Measurements from ENCODE around the gene PCSK6. TPM values are rescaled to one million over a fixed set of nuclear protein-coding genes. Genes with fewer than 3 reads are reported as not detected.

PCSK6 gene
- total and polyA plus RNA-seq, 2 experiments from 2014 or later: 0.38 TPM; not detected in 1

- TF ChIP-seq EZH2phosphoT487 (IDR thresholded peaks at IDR 0.05; ENCODE audit: insufficient read depth, low read depth) (no peak), EZH2 (IDR thresholded peaks at IDR 0.05; ENCODE audit: insufficient read depth, poor library complexity, severe bottlenecking) (no peak)
- Histone ChIP-seq H3K9me2 (ENCODE audit: insufficient read depth) (no peaks in the 10 kb centered on the region), H3K4me1 (ENCODE audit: insufficient read depth) (no peaks in the 10 kb centered on the region), H2AFZ (no peak overlapping the region), H3F3A (ENCODE audit: insufficient read depth) (no peaks in the 10 kb centered on the region), H3K27ac (no peak overlapping the region), H3K4me2 (ENCODE audit: unreplicated experiment) (no peak overlapping the region), H4K20me1 (ENCODE audit: insufficient read depth) (no peaks in the 10 kb centered on the region), H3K36me3 (ENCODE audit: low read depth) (no peaks in the 10 kb centered on the region), H3K9ac (no peak overlapping the region), H3K4me3 (no peak overlapping the region), H3K79me2 (ENCODE audit: insufficient read depth) (no peaks in the 10 kb centered on the region), H3K27me3 (replicated peaks; ENCODE audit: insufficient read depth) (peaks cover 7% of the 10 kb centered on the region; the same call in 1 of the 2 replicates), H3K9me3 (ENCODE audit: low read depth) (no peaks in the 10 kb centered on the region)
- WGBS, 2 experiments (ENCODE audit: low coverage in 1 of 2, low lambda C conversion rate in 2 of 2, missing lambda C conversion rate in 2 of 2): 57 to 71% methylated on average over 10 of the region's 10 CpGs
- in situ Hi-C loops (cut with MboI): no loop called here
- DNase-seq: no peak
Measured at GRCh38 chr15:101411581-101411980, 77.9 kb downstream of the PCSK6 start.

DNA sequence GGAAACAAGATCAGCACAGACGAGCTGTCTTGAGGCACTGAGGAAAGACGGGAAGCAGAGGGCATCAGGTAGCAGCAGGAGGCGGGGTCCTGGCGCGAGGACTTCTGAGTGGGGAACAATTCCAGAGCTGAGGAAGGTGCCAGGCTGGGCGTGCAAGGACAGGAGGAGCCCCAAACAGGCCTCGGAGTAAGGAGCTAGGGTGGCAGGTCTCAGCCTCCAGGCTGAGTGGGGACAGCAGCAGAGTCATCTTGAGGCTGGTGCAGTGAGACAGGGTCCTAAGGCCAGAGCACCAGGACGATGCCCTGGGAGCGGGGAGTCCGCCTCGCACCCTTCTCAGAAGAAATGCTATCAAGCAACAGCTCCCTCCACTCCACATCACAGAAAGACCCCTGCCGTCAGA, 78.4 kb downstream of the PCSK6 start:
- Histone ChIP-seq H4K20me1 (ENCODE audit: insufficient read depth) (no peaks in the 10 kb centered on the region), H2AFZ (no peak overlapping the region), H3K9me2 (ENCODE audit: insufficient read depth) (no peaks in the 10 kb centered on the region), H3K36me3 (ENCODE audit: low read depth) (no peaks in the 10 kb centered on the region), H3K27me3 (replicated peaks; ENCODE audit: insufficient read depth) (peaks cover 7% of the 10 kb centered on the region; the same call in 1 of the 2 replicates), H3K79me2 (ENCODE audit: insufficient read depth) (no peaks in the 10 kb centered on the region), H3F3A (ENCODE audit: insufficient read depth) (no peaks in the 10 kb centered on the region), H3K4me2 (ENCODE audit: unreplicated experiment) (no peak overlapping the region), H3K9me3 (ENCODE audit: low read depth) (no peaks in the 10 kb centered on the region), H3K4me3 (no peak overlapping the region), H3K9ac (no peak overlapping the region), H3K4me1 (ENCODE audit: insufficient read depth) (no peaks in the 10 kb centered on the region), H3K27ac (no peak overlapping the region)
- DNase-seq: no peak
- in situ Hi-C loops (cut with MboI): no loop called here
- TF ChIP-seq EZH2 (IDR thresholded peaks at IDR 0.05; ENCODE audit: insufficient read depth, poor library complexity, severe bottlenecking): no peak
- TF ChIP-seq EZH2phosphoT487 (IDR thresholded peaks at IDR 0.05; ENCODE audit: insufficient read depth, low read depth): no peak
- 65 to 67% methylated on average over 12 of the region's 12 CpGs for WGBS, 2 experiments (ENCODE audit: low coverage in 1 of 2, low lambda C conversion rate in 2 of 2, missing lambda C conversion rate in 2 of 2)

GRCh38 chr15:101410612-101411011, 78.9 kb downstream of the PCSK6 start:
- Histone ChIP-seq H3K36me3 (ENCODE audit: low read depth) (no peaks in the 10 kb centered on the region), H3K79me2 (ENCODE audit: insufficient read depth) (no peaks in the 10 kb centered on the region), H3K27me3 (replicated peaks; ENCODE audit: insufficient read depth) (peaks cover 7% of the 10 kb centered on the region; the same call in 1 of the 2 replicates), H3K4me3 (no peak overlapping the region), H3F3A (ENCODE audit: insufficient read depth) (no peaks in the 10 kb centered on the region), H3K27ac (no peak overlapping the region), H4K20me1 (ENCODE audit: insufficient read depth) (no peaks in the 10 kb centered on the region), H2AFZ (no peak overlapping the region), H3K9me3 (ENCODE audit: low read depth) (no peaks in the 10 kb centered on the region), H3K4me1 (ENCODE audit: insufficient read depth) (no peaks in the 10 kb centered on the region), H3K9me2 (ENCODE audit: insufficient read depth) (no peaks in the 10 kb centered on the region), H3K4me2 (ENCODE audit: unreplicated experiment) (no peak overlapping the region), H3K9ac (no peak overlapping the region)
- in situ Hi-C loops (cut with MboI): no loop called here
- DNase-seq: no peak
- WGBS, 2 experiments (ENCODE audit: low coverage in 1 of 2, low lambda C conversion rate in 2 of 2, missing lambda C conversion rate in 2 of 2): 67 to 74% methylated on average over 7 of the region's 7 CpGs
- TF ChIP-seq EZH2phosphoT487 (IDR thresholded peaks at IDR 0.05; ENCODE audit: insufficient read depth, low read depth) (no peak), EZH2 (IDR thresholded peaks at IDR 0.05; ENCODE audit: insufficient read depth, poor library complexity, severe bottlenecking) (no peak)

DNA sequence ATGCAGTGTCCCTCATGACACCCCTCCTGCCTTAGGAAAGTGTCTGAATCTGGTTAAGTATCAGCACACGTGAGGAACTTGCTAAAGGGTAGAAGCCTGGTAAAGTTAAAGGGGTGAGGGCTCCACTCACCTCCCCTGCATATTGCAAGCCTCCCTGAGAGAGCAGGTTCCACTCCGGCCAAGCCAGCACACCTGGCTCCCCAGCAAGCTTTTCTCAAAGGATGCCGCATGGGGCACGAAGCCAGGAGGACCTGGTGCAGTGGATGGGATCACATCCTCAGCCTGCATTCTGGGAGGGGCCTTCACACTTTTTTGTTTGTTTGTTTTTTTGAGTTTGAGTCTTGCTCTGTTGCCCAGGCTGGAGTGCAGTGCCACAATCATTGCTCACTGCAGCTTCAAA, 79.9 kb downstream of the PCSK6 start:
- Histone ChIP-seq H4K20me1 (ENCODE audit: insufficient read depth) (no peaks in the 10 kb centered on the region), H2AFZ (no peak overlapping the region), H3K36me3 (ENCODE audit: low read depth) (no peaks in the 10 kb centered on the region), H3K9ac (no peak overlapping the region), H3K4me1 (ENCODE audit: insufficient read depth) (no peaks in the 10 kb centered on the region), H3K9me2 (ENCODE audit: insufficient read depth) (no peaks in the 10 kb centered on the region), H3K27me3 (replicated peaks; ENCODE audit: insufficient read depth) (peaks cover 7% of the 10 kb centered on the region; the same call in 1 of the 2 replicates), H3K4me3 (no peak overlapping the region), H3K79me2 (ENCODE audit: insufficient read depth) (no peaks in the 10 kb centered on the region), H3F3A (ENCODE audit: insufficient read depth) (no peaks in the 10 kb centered on the region), H3K9me3 (ENCODE audit: low read depth) (no peaks in the 10 kb centered on the region), H3K4me2 (ENCODE audit: unreplicated experiment) (no peak overlapping the region), H3K27ac (no peak overlapping the region)
- in situ Hi-C loops (cut with MboI): no loop called here
- WGBS, 2 experiments (ENCODE audit: low coverage in 1 of 2, low lambda C conversion rate in 2 of 2, missing lambda C conversion rate in 2 of 2): 57 to 59% methylated on average over 4 of the region's 4 CpGs
- no peak for TF ChIP-seq EZH2 (IDR thresholded peaks at IDR 0.05; ENCODE audit: insufficient read depth, poor library complexity, severe bottlenecking)
- TF ChIP-seq EZH2phosphoT487 (IDR thresholded peaks at IDR 0.05; ENCODE audit: insufficient read depth, low read depth): no peak
- DNase-seq: no peak
